Measurements from ENCODE around the gene TDRD3.

GRCh38 chr13:60448907-60449510 is 52.0 kb downstream of the TDRD3 start:
- TF ChIP-seq HDGF (IDR thresholded peaks at IDR 0.05; ENCODE audit: borderline replicate concordance), result no peak
- no peak for TF ChIP-seq SP1 (IDR thresholded peaks at IDR 0.05)
- TF ChIP-seq FOXM1 (IDR thresholded peaks at IDR 0.05; ENCODE audit: borderline replicate concordance), result no peak
- TF ChIP-seq TARDBP (IDR thresholded peaks at IDR 0.05), result no peak
- no peak for TF ChIP-seq CTBP1 (IDR thresholded peaks at IDR 0.05; ENCODE audit: borderline replicate concordance)
- TF ChIP-seq SUZ12 (IDR thresholded peaks at IDR 0.05), result no peak
- no peak for TF ChIP-seq BHLHE40 (IDR thresholded peaks at IDR 0.05; ENCODE audit: borderline replicate concordance)
- no peak for TF ChIP-seq FOXA1 (IDR thresholded peaks at IDR 0.05)
